GM12878 (cell line): ENCODE results near the gene MMP15.

Experiments
- BCL11A ChIP-seq: IDR thresholded peaks from 2 replicates; pipeline ENCODE4 v1.6.1; 2011; ENCODE audit warnings: low read depth, low read length
- EP300 ChIP-seq, 2 experiments: fragments of 150-350 bp in 1 of 2; IDR thresholded peaks; 2 replicates each; pipeline ENCODE4 v1.6.1; 2011 to 2012; ENCODE audit warnings: low read depth in 2 of 2, low read length in 2 of 2, borderline replicate concordance in 1 of 2, improper control_type of control experiment in 1 of 2, inconsistent platforms in 1 of 2; ENCODE audit not compliant: control insufficient read depth in 1 of 2
- HDGF ChIP-seq: fragments of 450-650 bp; IDR thresholded peaks from 2 replicates; pipeline ENCODE4 v1.6.1; 2016; ENCODE audit warnings: antibody characterized with exemption
- LARP7 ChIP-seq: fragments of 450-650 bp; IDR thresholded peaks from 2 replicates; pipeline ENCODE4 v1.6.1; 2017; ENCODE audit warnings: mild to moderate bottlenecking
- POLR2AphosphoS5 ChIP-seq: IDR thresholded peaks from 2 replicates; pipeline ENCODE4 v1.6.1; 2011; ENCODE audit warnings: mild to moderate bottlenecking, low read length, inconsistent platforms
- POU2F2 ChIP-seq: IDR thresholded peaks from 3 replicates; pipeline ENCODE4 v1.6.1; 2011; ENCODE audit warnings: low read depth, mild to moderate bottlenecking, low read length, borderline replicate concordance
- RBBP5 ChIP-seq: fragments of 200-600 bp; sonication (generic); conservative IDR thresholded peaks from 2 replicates; pipeline ENCODE4 v1.6.1; 2016
- REST ChIP-seq: IDR thresholded peaks from 2 replicates; pipeline ENCODE4 v1.6.1; 2012; ENCODE audit warnings: mild to moderate bottlenecking, low read depth, low read length
- SP1 ChIP-seq: IDR thresholded peaks from one replicate; pipeline ENCODE4 v1.6.1; 2011; ENCODE audit warnings: low read depth, low read length
- SRF ChIP-seq, 2 experiments: IDR thresholded peaks; 2 replicates each; pipeline ENCODE4 v1.6.1; 2011; ENCODE audit warnings: low read depth in 2 of 2, low read length in 2 of 2, mild to moderate bottlenecking in 1 of 2, moderate library complexity in 1 of 2
- TAF1 ChIP-seq: IDR thresholded peaks from 2 replicates; pipeline ENCODE4 v1.6.1; 2011; ENCODE audit warnings: mild to moderate bottlenecking, low read depth, low read length, borderline replicate concordance

GRCh38 chr16:57998992-57999365 is 26.6 kb upstream of the MMP15 start:
- no peak for TF ChIP-seq REST
- TF ChIP-seq TAF1, result no peak
- TF ChIP-seq RBBP5, result no peak
- TF ChIP-seq POU2F2, result no peak
- TF ChIP-seq SP1, result no peak
- TF ChIP-seq EP300 (IDR thresholded peaks at IDR 0.05; ENCODE audit: borderline replicate concordance in 1 of 2, control insufficient read depth in 1 of 2, low read depth in 2 of 2, low read length in 2 of 2), result no peak
- TF ChIP-seq HDGF, result no peak
- TF ChIP-seq LARP7, result no peak
- no peak for TF ChIP-seq POLR2AphosphoS5
- no peak for TF ChIP-seq SRF (IDR thresholded peaks at IDR 0.05; ENCODE audit: low read depth in 2 of 2, low read length in 2 of 2)
- TF ChIP-seq BCL11A, result no peak
